NCI-H524 treated with DMSO at 0.1 percent for 48 hours (cell line): ENCODE results near the gene RPL7A.
"Not testable (repeated sequence)": the region's sequence is repeated elsewhere in the genome, so short reads cannot be mapped to it uniquely, and the experiment has no call there.

Source experiments
- DNase-seq: peaks from one replicate; lab custom pipeline; 2025; lab: John Stamatoyannopoulos, UW

Gene RPL7A

DNA sequence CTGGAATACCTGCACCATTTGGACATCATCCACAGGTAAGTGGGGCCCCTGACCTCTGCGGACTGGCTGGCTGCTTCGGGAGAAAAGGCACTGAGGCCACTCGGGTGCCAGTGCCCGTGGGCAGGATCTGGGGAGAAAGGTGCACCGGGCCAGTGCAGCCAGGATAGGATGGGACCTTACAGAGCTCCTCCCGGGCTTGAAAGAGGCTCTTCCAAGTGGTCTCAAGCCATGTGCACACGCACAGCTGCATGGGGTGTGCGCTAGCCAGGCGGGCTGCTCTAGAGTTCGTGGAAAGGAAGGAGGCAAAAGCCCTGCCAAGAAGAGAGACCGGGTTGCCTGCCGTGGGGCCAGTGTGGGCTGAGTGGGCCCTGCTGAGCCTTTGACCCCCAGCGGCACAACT is 41.5 kb downstream of the RPL7A start:
- no peak for DNase-seq

DNA sequence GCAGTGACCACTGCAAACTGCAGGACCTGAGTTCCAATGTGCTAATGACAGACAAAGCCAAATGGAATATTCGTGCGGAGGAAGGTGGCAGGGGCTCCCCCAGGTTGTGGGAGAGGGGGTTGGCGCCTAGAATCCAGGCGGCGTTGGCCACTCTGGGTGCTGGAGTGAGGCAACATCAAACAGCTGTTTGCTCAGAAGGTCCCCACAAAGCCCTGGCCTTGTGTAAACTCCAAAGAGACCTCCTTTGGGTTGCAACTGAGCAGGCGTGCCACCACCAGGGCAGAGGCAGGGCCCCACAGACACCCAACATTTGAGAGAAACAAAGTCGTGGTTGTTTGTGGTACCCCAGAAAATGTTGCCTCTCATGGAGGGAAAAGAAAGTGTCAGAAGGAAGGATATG is 42.7 kb downstream of the RPL7A start:
- DNase-seq = no peak

DNA sequence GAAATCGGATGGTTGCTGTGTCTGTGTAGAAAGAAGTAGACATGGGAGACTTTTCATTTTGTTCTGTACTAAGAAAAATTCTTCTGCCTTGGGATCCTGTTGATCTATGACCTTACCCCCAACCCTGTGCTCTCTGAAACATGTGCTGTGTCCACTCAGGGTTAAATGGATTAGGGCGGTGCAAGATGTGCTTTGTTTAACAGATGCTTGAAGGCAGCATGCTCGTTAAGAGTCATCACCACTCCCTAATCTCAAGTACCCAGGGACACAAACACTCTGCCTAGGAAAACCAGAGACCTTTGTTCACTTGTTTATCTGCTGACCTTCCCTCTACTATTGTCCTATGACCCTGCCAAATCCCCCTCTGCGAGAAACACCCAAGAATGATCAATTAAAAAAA is 43.4 kb downstream of the RPL7A start:
- not testable (repeated sequence) for DNase-seq

DNA sequence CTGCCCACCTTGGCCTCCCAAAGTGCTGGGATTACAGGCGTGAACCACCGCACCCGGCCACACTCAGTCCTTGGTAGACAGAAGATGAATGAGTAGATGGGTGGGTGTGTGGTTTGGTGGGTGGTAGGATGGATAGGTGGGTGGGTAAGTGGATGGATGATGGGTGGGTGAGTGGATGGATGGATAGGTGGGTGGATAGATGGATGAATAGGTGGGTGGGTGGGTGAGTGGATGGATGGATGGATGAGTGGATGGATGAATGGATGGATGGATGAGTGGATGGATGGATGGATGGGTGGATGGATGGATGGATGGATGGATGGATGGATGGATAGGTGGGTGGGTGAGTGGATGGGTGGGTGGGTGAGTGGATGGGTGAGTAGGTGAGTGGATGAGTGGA is 44.3 kb downstream of the RPL7A start:
- not testable (repeated sequence) for DNase-seq

DNA sequence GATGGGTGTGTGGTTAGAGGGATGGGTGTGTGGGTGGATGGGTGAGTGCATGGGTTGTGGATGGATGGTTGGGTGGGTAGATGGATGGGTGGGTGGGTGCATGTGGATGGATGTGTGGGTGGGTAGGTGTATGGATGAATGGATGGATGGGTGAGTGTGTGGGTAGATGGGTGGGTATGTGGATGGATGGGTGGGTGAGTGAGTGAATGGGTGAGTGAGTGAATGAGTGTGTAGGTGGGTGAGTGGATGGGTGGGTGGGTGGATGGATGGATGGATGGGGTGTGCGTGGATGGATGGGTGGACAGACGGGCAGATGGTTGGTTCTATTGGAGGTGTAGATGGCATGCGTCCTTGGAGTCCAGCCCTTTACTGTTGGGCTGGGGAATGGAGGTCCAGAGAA is 45.4 kb downstream of the RPL7A start:
- no peak for DNase-seq

DNA sequence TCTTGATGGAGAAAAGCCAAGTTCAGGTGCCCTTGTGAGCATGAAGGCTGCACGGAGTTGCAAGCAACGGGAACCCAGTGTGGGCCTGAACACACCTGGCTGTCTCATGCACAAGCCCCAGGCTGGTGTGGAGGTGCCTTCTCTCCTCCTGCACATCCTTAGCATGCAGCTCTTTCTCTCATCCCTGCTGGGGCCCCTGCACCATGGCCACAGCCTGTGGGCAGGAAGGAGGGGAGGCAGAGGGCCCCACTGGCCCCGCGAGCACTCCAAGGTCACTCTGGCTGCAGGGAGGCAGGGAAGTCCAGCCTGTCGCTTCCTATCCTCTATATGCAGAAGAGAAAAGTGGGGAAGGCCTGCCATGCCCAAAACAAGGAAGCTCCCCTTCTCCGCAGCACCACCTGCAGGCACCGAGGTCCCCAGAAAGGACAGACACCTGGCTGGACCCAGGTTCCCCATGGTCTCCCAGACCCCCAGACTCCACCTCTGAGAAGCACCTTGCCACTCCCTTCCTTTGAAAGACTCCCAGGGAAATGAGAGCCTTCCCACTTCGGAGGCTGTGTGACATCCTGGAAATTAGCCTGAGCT is 46.8 kb downstream of the RPL7A start:
- DNase-seq = no peak

DNA sequence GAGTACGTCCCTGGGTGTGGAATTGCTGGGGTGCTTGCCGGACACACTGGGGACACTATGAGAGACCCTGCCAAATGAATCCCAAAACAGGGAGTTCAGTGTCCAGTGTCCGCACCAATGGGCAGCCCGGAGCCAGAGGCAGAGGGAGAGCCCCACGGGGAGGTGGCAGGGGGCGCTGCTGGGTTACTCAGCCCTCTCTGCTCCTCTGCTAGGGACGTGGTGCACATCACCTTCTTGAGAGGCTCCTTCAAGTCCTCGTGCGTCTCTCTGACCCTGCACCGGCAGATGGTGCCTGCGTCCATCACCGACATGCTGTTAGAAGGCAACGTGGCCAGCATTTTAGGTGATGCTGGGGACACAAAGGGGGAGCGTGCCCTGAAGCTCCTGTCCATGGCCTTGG is 48.9 kb downstream of the RPL7A start:
- peak; percentile 32 for DNase-seq

DNA sequence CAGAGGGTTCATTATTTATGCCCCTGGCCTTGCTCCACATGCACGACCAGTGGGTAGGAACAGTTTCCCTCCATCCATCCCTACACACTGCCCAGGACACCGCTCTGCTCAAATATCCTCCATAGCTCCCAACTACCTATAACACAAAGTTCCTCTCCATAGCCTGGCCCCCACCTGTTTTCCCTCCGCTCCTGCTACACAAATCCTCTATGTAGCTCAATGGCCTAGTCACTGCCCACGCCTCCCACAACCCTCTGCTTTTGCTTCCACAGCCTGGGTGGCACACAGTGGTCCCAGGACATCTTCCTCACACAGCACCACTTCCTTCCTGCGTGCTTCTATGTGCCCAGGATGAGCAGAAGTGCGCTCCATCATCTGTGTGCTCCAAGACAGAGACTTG is 49.4 kb downstream of the RPL7A start:
- DNase-seq = no peak

DNA sequence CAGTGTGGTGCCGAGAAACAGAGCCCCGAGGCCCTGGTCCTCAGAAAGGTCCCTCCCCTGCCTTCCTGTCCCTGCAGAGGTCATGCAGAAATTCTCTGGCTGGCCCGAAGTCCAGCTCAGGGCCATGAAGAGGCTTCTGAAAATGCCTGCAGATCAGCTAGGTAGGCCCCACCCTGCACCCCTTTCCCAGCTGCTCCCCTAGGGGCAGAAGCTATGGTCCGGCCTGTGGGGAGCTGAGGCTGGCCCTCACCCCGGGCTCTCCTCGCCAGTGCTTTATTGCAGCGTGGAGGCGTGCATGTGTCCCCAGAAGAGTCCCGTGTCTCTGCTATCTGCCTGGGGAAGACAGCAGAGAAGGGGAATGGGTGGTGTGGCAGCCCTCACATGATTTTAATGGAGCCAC is 49.9 kb downstream of the RPL7A start:
- no peak for DNase-seq

DNA sequence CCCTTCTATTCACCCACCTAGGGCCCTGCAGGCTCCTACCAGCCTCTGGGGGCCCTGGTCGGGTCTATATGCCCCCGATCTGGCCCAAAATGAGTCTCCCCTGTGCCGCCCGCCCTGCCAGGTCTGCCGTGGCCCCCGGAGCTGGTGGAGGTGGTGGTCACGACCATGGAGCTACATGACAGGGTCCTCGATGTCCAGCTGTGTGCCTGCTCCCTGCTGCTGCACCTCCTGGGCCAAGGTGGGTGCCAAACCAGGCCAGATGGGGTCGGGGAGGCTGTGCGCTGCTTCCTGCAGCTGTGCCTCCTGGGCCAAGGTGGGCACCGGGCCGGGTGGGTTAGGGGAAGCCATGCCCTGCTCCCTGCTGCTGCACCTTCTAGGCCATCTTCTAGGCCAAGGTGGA is 52.3 kb downstream of the RPL7A start:
- DNase-seq = no peak
